ENCODE data around the gene BRD7. TPM values are rescaled to one million over a fixed set of nuclear protein-coding genes. Genes with fewer than 3 reads are reported as not detected.

BRD7 gene
- total and polyA plus RNA-seq, 4 donors: 55.2 to 105 (median 92.9) TPM

- Histone ChIP-seq H3K4me3 (ENCODE audit: low read depth, low read length) (no peak overlapping the region), H3K4me1 (ENCODE audit: control insufficient read depth, insufficient read depth, low read length) (peaks cover 13% of the 10 kb centered on the region), H3K36me3 (ENCODE audit: control insufficient read depth, insufficient read depth, low read length) (peaks cover 11% of the 10 kb centered on the region), H3K27ac (ENCODE audit: low read depth, low read length) (no peak overlapping the region), H3K27me3 (ENCODE audit: control insufficient read depth, insufficient read depth, low read length) (no peaks in the 10 kb centered on the region), H3K9me3 (ENCODE audit: control insufficient read depth, insufficient read depth, low read length) (peaks cover 2% of the 10 kb centered on the region)
- WGBS (ENCODE audit: insufficient coverage): 100% methylated on average over 2 of the region's 3 CpGs
- DNase-seq (ENCODE audit: low read depth in 4 of 6, low spot score in 6 of 6): no peak
Observed at GRCh38 chr16:50286681-50287080, 82.1 kb downstream of the BRD7 start.

DNA sequence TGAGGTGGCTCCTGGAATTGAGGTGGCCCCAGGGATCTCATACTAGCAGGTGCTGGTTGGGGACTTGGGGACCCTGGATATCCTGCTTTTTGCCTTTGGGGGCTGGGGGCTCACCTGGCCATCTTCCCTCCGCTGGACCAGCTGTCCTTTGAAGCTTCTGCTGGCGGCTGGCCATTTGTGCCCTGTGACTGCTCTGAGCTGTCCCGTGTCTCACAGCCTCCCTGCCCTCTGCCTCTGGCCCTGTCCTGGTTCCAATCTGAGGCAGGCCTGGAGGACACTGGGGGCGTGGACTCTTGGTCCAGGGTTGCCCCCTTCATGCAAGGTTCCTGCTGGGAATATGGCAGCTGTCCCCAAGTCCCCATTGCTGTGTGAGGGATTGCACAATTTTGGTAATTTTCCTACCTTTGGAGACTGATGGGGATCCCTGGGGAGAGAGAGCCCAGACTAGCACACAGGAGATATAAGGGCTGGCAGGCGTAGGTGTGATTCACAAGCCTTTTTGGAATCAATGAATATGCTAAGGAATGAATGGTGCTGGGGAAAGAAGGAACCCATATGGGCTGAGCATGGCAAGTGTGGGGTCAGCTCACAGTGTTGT, 83.3 kb downstream of the BRD7 start:
- H3K27me3 ChIP-seq (ENCODE audit: control insufficient read depth, insufficient read depth, low read length): no peaks in the 10 kb centered on the region
- H3K36me3 ChIP-seq (ENCODE audit: control insufficient read depth, insufficient read depth, low read length): peaks cover 6% of the 10 kb centered on the region
- H3K4me3 ChIP-seq (ENCODE audit: low read depth, low read length): no peak overlapping the region
- peaks cover 2% of the 10 kb centered on the region for H3K9me3 ChIP-seq (ENCODE audit: control insufficient read depth, insufficient read depth, low read length)
- H3K4me1 ChIP-seq (ENCODE audit: control insufficient read depth, insufficient read depth, low read length): peaks cover 13% of the 10 kb centered on the region
- H3K27ac ChIP-seq (ENCODE audit: low read depth, low read length): no peak overlapping the region
- DNase-seq (ENCODE audit: low read depth in 4 of 6, low spot score in 6 of 6): peak in 1 of 6 donors; percentile 37
- 66% methylated on average over 4 of the region's 5 CpGs for WGBS (ENCODE audit: insufficient coverage)

GRCh38 chr16:50284131-50284911, 84.5 kb downstream of the BRD7 start:
- Histone ChIP-seq H3K4me1 (ENCODE audit: control insufficient read depth, insufficient read depth, low read length) (peaks cover 13% of the 10 kb centered on the region), H3K27me3 (ENCODE audit: control insufficient read depth, insufficient read depth, low read length) (no peaks in the 10 kb centered on the region), H3K4me3 (ENCODE audit: low read depth, low read length) (no peak overlapping the region), H3K9me3 (ENCODE audit: control insufficient read depth, insufficient read depth, low read length) (peaks cover 2% of the 10 kb centered on the region), H3K36me3 (ENCODE audit: control insufficient read depth, insufficient read depth, low read length) (peaks cover 4% of the 10 kb centered on the region), H3K27ac (ENCODE audit: low read depth, low read length) (no peak overlapping the region)
- DNase-seq (ENCODE audit: low read depth in 4 of 6, low spot score in 6 of 6): no peak
- WGBS (ENCODE audit: insufficient coverage): 69% methylated on average over 11 of the region's 14 CpGs

- no peaks in the 10 kb centered on the region for H3K27me3 ChIP-seq (ENCODE audit: control insufficient read depth, insufficient read depth, low read length)
- peaks cover 13% of the 10 kb centered on the region for H3K4me1 ChIP-seq (ENCODE audit: control insufficient read depth, insufficient read depth, low read length)
- peaks cover 2% of the 10 kb centered on the region for H3K9me3 ChIP-seq (ENCODE audit: control insufficient read depth, insufficient read depth, low read length)
- peaks cover 3% of the 10 kb centered on the region for H3K36me3 ChIP-seq (ENCODE audit: control insufficient read depth, insufficient read depth, low read length)
- no peak overlapping the region for H3K27ac ChIP-seq (ENCODE audit: low read depth, low read length)
- DNase-seq (ENCODE audit: low read depth in 4 of 6, low spot score in 6 of 6): no peak
- 90% methylated on average over 8 of the region's 9 CpGs for WGBS (ENCODE audit: insufficient coverage)
- H3K4me3 ChIP-seq (ENCODE audit: low read depth, low read length): no peak overlapping the region
Observed at GRCh38 chr16:50282955-50283631, 85.7 kb downstream of the BRD7 start.

DNA sequence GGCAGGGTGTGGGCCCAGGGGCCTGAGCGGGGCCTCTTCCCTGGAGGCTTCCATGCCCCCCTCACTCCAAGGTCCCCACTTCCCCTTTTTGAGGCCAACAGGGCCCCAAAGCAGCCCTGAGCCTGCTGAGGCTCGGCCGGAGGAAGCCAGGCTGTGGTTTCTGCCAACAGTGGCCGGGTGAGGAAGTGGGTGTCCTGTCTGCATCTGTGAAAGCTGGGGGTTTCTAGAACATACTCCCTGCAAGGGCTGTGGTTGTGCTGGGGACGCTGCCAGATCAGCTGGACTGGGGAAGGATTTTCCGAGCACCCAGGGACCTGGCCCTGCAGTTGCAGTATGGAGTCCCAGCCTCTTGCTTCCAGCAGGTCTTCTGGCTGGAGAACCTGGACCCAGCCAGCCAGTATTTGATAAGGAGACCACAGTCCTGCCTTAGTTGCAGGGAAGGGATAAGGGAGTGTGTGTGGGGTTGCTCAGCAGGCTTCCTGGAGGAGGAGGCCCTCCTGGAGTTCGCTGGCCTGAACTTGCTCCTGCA, 86.7 kb downstream of the BRD7 start:
- DNase-seq (ENCODE audit: low read depth in 4 of 6, low spot score in 6 of 6): peak in 1 of 6 donors; percentile 37
- Histone ChIP-seq H3K4me1 (ENCODE audit: control insufficient read depth, insufficient read depth, low read length) (peaks cover 13% of the 10 kb centered on the region), H3K4me3 (ENCODE audit: low read depth, low read length) (no peak overlapping the region), H3K9me3 (ENCODE audit: control insufficient read depth, insufficient read depth, low read length) (peaks cover 2% of the 10 kb centered on the region), H3K27me3 (ENCODE audit: control insufficient read depth, insufficient read depth, low read length) (no peaks in the 10 kb centered on the region), H3K27ac (ENCODE audit: low read depth, low read length) (no peak overlapping the region), H3K36me3 (ENCODE audit: control insufficient read depth, insufficient read depth, low read length) (no peaks in the 10 kb centered on the region)
- WGBS (ENCODE audit: insufficient coverage): 70% methylated on average over 7 of the region's 7 CpGs

DNA sequence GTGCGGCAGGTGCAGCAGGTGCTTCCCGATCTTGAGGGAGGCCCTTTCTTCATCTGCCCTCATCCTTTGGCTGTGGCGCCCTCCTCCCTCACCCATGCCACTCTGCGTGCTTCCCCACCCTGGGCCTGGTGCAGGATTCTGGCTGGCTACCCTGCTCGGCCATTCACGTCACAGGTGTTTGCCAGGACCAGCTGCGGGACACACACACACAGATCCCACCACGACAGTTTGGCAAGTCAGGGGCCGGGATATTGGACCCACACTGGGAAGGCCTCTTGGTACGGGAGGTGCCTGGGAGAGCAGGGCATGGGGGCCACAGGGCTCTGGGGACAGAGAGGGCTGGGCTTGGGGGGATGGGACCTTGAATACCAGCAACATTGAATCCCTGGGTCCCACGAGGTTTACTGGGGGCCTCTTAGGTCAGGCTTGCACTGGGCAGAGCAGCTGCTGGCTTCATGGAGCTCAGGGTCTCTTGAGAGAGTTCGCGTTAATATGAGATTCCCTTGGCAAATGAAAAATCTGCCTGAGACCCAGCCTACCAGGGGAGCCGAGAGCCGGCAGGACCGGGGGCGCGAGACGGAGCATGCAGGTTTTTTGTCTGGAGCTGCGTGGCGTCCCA, 87.3 kb downstream of the BRD7 start:
- no peak overlapping the region for H3K27ac ChIP-seq (ENCODE audit: low read depth, low read length)

DNA sequence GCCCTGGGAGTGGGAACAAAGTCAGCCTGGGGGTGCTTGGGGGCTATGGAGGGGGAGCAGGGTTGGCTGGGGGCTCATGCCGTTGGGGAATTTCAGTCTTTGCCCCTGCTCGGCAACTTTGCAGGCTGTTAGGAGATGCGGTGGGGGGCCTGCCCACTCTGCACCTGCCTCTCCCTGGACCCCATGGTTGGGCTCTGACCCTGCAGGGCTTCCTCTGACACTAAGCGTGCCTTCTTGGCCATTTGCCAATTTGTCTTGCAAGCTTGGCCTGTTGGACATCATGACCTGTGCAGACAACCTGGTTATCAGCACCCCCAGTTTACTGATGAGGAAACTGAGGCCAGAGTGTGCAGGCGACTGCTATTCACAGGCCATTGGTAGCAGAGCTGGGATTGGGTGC, 87.9 kb downstream of the BRD7 start:
- 98% methylated on average over 4 of the region's 5 CpGs for WGBS (ENCODE audit: insufficient coverage)
- DNase-seq (ENCODE audit: low read depth in 4 of 6, low spot score in 6 of 6): no peak
- H3K4me1 ChIP-seq (ENCODE audit: control insufficient read depth, insufficient read depth, low read length): peaks cover 13% of the 10 kb centered on the region
- H3K27me3 ChIP-seq (ENCODE audit: control insufficient read depth, insufficient read depth, low read length): no peaks in the 10 kb centered on the region
- H3K9me3 ChIP-seq (ENCODE audit: control insufficient read depth, insufficient read depth, low read length): no peaks in the 10 kb centered on the region
- no peak overlapping the region for H3K27ac ChIP-seq (ENCODE audit: low read depth, low read length)
- no peak overlapping the region for H3K4me3 ChIP-seq (ENCODE audit: low read depth, low read length)
- H3K36me3 ChIP-seq (ENCODE audit: control insufficient read depth, insufficient read depth, low read length): peaks cover 2% of the 10 kb centered on the region

More for the DNA sequence above, 87.3 kb downstream of the BRD7 start:
- 80% methylated on average over 18 of the region's 21 CpGs for WGBS (ENCODE audit: insufficient coverage)
- no peak for DNase-seq (ENCODE audit: low read depth in 4 of 6, low spot score in 6 of 6)
- Histone ChIP-seq H3K27me3 (ENCODE audit: control insufficient read depth, insufficient read depth, low read length) (no peaks in the 10 kb centered on the region), H3K4me3 (ENCODE audit: low read depth, low read length) (no peak overlapping the region), H3K9me3 (ENCODE audit: control insufficient read depth, insufficient read depth, low read length) (no peaks in the 10 kb centered on the region), H3K4me1 (ENCODE audit: control insufficient read depth, insufficient read depth, low read length) (peaks cover 13% of the 10 kb centered on the region), H3K36me3 (ENCODE audit: control insufficient read depth, insufficient read depth, low read length) (no peaks in the 10 kb centered on the region)

GRCh38 chr16:50279504-50279865, 89.3 kb downstream of the BRD7 start:
- 49% methylated on average over 2 of the region's 2 CpGs for WGBS (ENCODE audit: insufficient coverage)
- Histone ChIP-seq H3K27ac (ENCODE audit: low read depth, low read length) (no peak overlapping the region), H3K4me3 (ENCODE audit: low read depth, low read length) (no peak overlapping the region), H3K4me1 (ENCODE audit: control insufficient read depth, insufficient read depth, low read length) (peaks cover 8% of the 10 kb centered on the region), H3K9me3 (ENCODE audit: control insufficient read depth, insufficient read depth, low read length) (no peaks in the 10 kb centered on the region), H3K27me3 (ENCODE audit: control insufficient read depth, insufficient read depth, low read length) (no peaks in the 10 kb centered on the region), H3K36me3 (ENCODE audit: control insufficient read depth, insufficient read depth, low read length) (peaks cover 2% of the 10 kb centered on the region)
- no peak for DNase-seq (ENCODE audit: low read depth in 4 of 6, low spot score in 6 of 6)

DNA sequence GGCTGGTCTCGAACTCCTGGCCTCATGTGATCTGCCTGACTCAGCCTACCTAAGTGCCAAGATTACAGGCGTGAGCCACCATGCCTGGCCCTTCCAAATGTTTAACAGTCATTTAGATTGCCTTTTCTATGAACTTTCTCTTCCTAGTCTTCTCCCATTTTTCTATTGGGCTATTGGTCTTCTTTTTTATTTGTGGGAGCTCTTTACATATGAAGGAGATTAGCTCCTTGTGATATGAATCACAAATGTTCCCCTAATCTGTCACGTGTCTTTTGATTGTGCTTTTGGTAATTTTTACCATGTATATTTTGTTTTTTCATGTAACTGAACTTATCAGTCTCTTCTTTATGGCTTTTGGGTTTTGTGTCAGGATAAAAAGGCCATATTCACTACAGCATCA, 90.5 kb downstream of the BRD7 start:
- Histone ChIP-seq H3K4me3 (ENCODE audit: low read depth, low read length) (no peak overlapping the region), H3K36me3 (ENCODE audit: control insufficient read depth, insufficient read depth, low read length) (peaks cover 2% of the 10 kb centered on the region), H3K9me3 (ENCODE audit: control insufficient read depth, insufficient read depth, low read length) (no peaks in the 10 kb centered on the region), H3K27ac (ENCODE audit: low read depth, low read length) (no peak overlapping the region), H3K27me3 (ENCODE audit: control insufficient read depth, insufficient read depth, low read length) (no peaks in the 10 kb centered on the region), H3K4me1 (ENCODE audit: control insufficient read depth, insufficient read depth, low read length) (peaks cover 2% of the 10 kb centered on the region)
- WGBS (ENCODE audit: insufficient coverage): no CpG with 5 or more reads among the region's 3 CpGs
- DNase-seq (ENCODE audit: low read depth in 4 of 6, low spot score in 6 of 6): no peak
